GM23338 (cell line): ENCODE results near the gene GALNT16. TPM values are rescaled to one million over a fixed set of nuclear protein-coding genes. Genes with fewer than 3 reads are reported as not detected.

Source experiments
- ATAC-seq: fragments of 200-7000 bp; cut with Tn5 transposase; 3 replicates; pipeline ENCODE4 v1.9.1; 2020
- DNase-seq: peaks from one replicate; pipeline ENCODE4 v3.0.0-alpha.2; 2015; ENCODE audit warnings: low spot score
- H2AFZ ChIP-seq: fragments of 200-600 bp; sonication (generic); 2 replicates; pipeline ENCODE4 v1.8.0; 2016; ENCODE audit warnings: antibody characterized with exemption, mild to moderate bottlenecking, moderate library complexity
- H3F3A ChIP-seq: fragments of 200-600 bp; sonication (generic); replicated peaks from 2 replicates; pipeline ENCODE4 v1.8.0; 2017; ENCODE audit warnings: antibody characterized with exemption, mixed run types, low read depth
- H3K27ac ChIP-seq: fragments of 200-600 bp; sonication (generic); 2 replicates; pipeline ENCODE4 v1.6.1; 2016; ENCODE audit warnings: low read depth
- H3K27me3 ChIP-seq: fragments of 200-600 bp; sonication (generic); 2 replicates; pipeline ENCODE4 v1.8.0; 2016; ENCODE audit warnings: mild to moderate bottlenecking, mixed run types, moderate library complexity; ENCODE audit not compliant: insufficient read depth
- H3K36me3 ChIP-seq: fragments of 200-600 bp; sonication (generic); 2 replicates; pipeline ENCODE4 v1.8.0; 2016; ENCODE audit warnings: mild to moderate bottlenecking; ENCODE audit not compliant: insufficient read depth
- H3K4me1 ChIP-seq: fragments of 200-600 bp; sonication (generic); 2 replicates; pipeline ENCODE4 v1.8.0; 2016; ENCODE audit warnings: mild to moderate bottlenecking, moderate library complexity; ENCODE audit not compliant: insufficient read depth
- H3K4me2 ChIP-seq: fragments of 200-600 bp; sonication (generic); 2 replicates; pipeline ENCODE4 v1.7.1; 2017; ENCODE audit warnings: mixed run types
- H3K4me3 ChIP-seq: fragments of 200-600 bp; sonication (generic); 2 replicates; pipeline ENCODE4 v1.6.1; 2016; ENCODE audit warnings: mixed run types
- H3K79me2 ChIP-seq: fragments of 200-600 bp; sonication (generic); replicated peaks from 2 replicates; pipeline ENCODE4 v1.8.0; 2017; ENCODE audit warnings: mild to moderate bottlenecking; ENCODE audit not compliant: insufficient read depth
- H3K9me2 ChIP-seq: fragments of 200-600 bp; sonication (generic); 2 replicates; pipeline ENCODE4 v1.8.0; 2017; ENCODE audit not compliant: insufficient read depth
- H4K20me1 ChIP-seq: fragments of 200-600 bp; sonication (generic); replicated peaks from 2 replicates; pipeline ENCODE4 v1.8.0; 2017; ENCODE audit warnings: mild to moderate bottlenecking; ENCODE audit not compliant: insufficient read depth
- H3K27ac Mint-ChIP-seq: 2 replicates; pipeline ENCODE4 v1.8.0; 2020; ENCODE audit warnings: inconsistent platforms, mild to moderate bottlenecking, moderate library complexity, mixed read lengths
- H3K27me3 Mint-ChIP-seq: 3 replicates; pipeline ENCODE4 v1.8.0; 2022; ENCODE audit warnings: low read depth, mild to moderate bottlenecking, moderate library complexity, mixed read lengths, inconsistent platforms; ENCODE audit not compliant: insufficient read depth, poor library complexity
- H3K36me3 Mint-ChIP-seq: 3 replicates; pipeline ENCODE4 v1.8.0; 2021; ENCODE audit warnings: low read depth, mild to moderate bottlenecking, inconsistent platforms, moderate library complexity, mixed read lengths
- H3K4me1 Mint-ChIP-seq: 3 replicates; pipeline ENCODE4 v1.8.0; 2020; ENCODE audit warnings: mild to moderate bottlenecking, inconsistent platforms, mixed read lengths
- H3K4me3 Mint-ChIP-seq: 3 replicates; pipeline ENCODE4 v1.8.0; 2021; ENCODE audit warnings: moderate library complexity, mild to moderate bottlenecking, inconsistent platforms, mixed read lengths
- H3K9me3 Mint-ChIP-seq: 3 replicates; pipeline ENCODE4 v1.8.0; 2020; ENCODE audit warnings: moderate library complexity, mild to moderate bottlenecking, inconsistent platforms, mixed read lengths
- CREB1 ChIP-seq: fragments of 250-450 bp; sonication (Bioruptor Pico); IDR thresholded peaks from 2 replicates; pipeline ENCODE4 v1.5.0; 2020; ENCODE audit warnings: low read depth, mild to moderate bottlenecking, moderate library complexity
- CTCF ChIP-seq, 2 experiments: fragments of 200-600 bp in 1 of 2; sonication (generic) in 1 of 2; conservative IDR thresholded peaks; 2 replicates each; pipeline versions ENCODE4 v1.5.1 to v1.6.1; 2016 to 2017; ENCODE audit warnings: antibody characterized with exemption in 2 of 2, low read depth in 2 of 2, mild to moderate bottlenecking in 2 of 2, moderate library complexity in 1 of 2
- EZH2phosphoT487 ChIP-seq: fragments of 200-600 bp; sonication (generic); IDR thresholded peaks from one replicate; pipeline ENCODE4 v1.8.1; 2018; ENCODE audit warnings: antibody characterized with exemption; ENCODE audit not compliant: unreplicated experiment
- POLR2AphosphoS5 ChIP-seq: IDR thresholded peaks from 2 replicates; pipeline ENCODE4 v1.6.1; 2016; ENCODE audit warnings: antibody characterized with exemption, low read depth
- STAT1 ChIP-seq: IDR thresholded peaks from one replicate; pipeline ENCODE4 v1.6.1; 2016; ENCODE audit warnings: antibody characterized with exemption; ENCODE audit not compliant: unreplicated experiment
- ZNF462 ChIP-seq: fragments of 250-450 bp; sonication (Bioruptor Pico); IDR thresholded peaks from 2 replicates; pipeline ENCODE4 v1.5.0; 2020; ENCODE audit warnings: mild to moderate bottlenecking, moderate library complexity
- polyA plus RNA-seq: library from polyadenylated mRNA; unstranded; fragments of >200 nt; fragmentation: Nextera tagmentation; extraction: Ambion mirVana; gene quantifications from 2 replicates; pipeline ENCODE4 v1.2.1, GENCODE V29; 2016
- total RNA-seq: library from RNA; depleted of rRNA; stranded (reverse); fragments of >200 nt; shearing (Covaris generic); gene quantifications from 2 replicates; pipeline ENCODE4 v1.2.3, GENCODE V29; 2014
- TF ChIP-seq, protein P1 (sequence below): IDR thresholded peaks from 2 replicates; pipeline ENCODE4 v1.6.1; 2016; ENCODE audit warnings: antibody characterized with exemption

Gene GALNT16
- total and polyA plus RNA-seq, 2 experiments from 2014 or later: 1.5 to 2.9 TPM

- TF ChIP-seq ZNF462: no peak
- no peak for TF ChIP-seq POLR2AphosphoS5
Observed at GRCh38 chr14:69313176-69313575, 53.2 kb downstream of the GALNT16 start (continued).

DNA sequence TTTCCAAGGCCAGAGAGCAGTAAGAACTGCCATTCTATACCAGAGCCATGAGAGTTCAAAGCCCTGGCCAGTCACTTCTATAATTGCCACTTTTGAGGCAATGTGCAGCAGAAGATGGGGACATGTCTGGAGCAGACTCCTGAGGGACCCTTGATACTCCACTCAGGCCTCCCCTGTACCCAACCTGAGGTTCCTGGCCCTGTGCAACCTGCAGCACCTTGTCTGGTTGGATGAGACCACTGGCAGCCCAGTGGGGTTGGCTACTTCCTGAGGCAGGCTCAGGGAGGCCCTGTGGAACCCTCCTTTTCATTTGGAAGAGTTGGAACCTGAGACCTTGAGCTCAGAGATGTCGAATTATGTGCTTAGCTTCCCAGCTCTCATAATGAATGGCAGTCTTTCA, 54.4 kb downstream of the GALNT16 start:
- H3K4me1 Mint-ChIP-seq: peaks cover 20% of the 10 kb centered on the region
- H3K27ac Mint-ChIP-seq: no peak overlapping the region
- TF ChIP-seq, protein P1, sequence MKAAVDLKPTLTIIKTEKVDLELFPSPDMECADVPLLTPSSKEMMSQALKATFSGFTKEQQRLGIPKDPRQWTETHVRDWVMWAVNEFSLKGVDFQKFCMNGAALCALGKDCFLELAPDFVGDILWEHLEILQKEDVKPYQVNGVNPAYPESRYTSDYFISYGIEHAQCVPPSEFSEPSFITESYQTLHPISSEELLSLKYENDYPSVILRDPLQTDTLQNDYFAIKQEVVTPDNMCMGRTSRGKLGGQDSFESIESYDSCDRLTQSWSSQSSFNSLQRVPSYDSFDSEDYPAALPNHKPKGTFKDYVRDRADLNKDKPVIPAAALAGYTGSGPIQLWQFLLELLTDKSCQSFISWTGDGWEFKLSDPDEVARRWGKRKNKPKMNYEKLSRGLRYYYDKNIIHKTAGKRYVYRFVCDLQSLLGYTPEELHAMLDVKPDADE: no peak
- no peak for TF ChIP-seq CREB1
- no peak for TF ChIP-seq CTCF (conservative IDR thresholded peaks at IDR 0.05; ENCODE audit: low read depth in 2 of 2)
- no peak for TF ChIP-seq ZNF462
- TF ChIP-seq EZH2phosphoT487: no peak
- no peak for TF ChIP-seq STAT1

More for the DNA sequence above, 54.4 kb downstream of the GALNT16 start:
- Histone ChIP-seq H3K4me3 (no peak overlapping the region), H3K36me3 (no peaks in the 10 kb centered on the region), H2AFZ (no peak overlapping the region), H3K27ac (no peak overlapping the region), H3K27me3 (no peaks in the 10 kb centered on the region), H4K20me1 (no peaks in the 10 kb centered on the region), H3K4me2 (no peak overlapping the region), H3K9me2 (peaks cover 15% of the 10 kb centered on the region; the same call in 1 of the 2 replicates), H3K79me2 (no peaks in the 10 kb centered on the region), H3K4me1 (no peaks in the 10 kb centered on the region; the same call in none of the 2 replicates), H3F3A (no peaks in the 10 kb centered on the region)
- no peak for ATAC-seq
- H3K4me3 Mint-ChIP-seq: no peak overlapping the region
- H3K36me3 Mint-ChIP-seq: no peaks in the 10 kb centered on the region; the same call in 2 of the 3 replicates
- no peak for DNase-seq
- H3K27me3 Mint-ChIP-seq: peaks cover 6% of the 10 kb centered on the region
- 0 out of 3 replicates have a peak, but pooled peaks cover 4% of the 10 kb centered on the region for H3K9me3 Mint-ChIP-seq
